C4-2B (cell line): ENCODE data around the gene NUP214.

Experiments used
- ZFX ChIP-seq: fragments of 450-650 bp; IDR thresholded peaks from 2 replicates; pipeline ENCODE4 v1.6.1; 2017
- TF ChIP-seq, protein P1 (sequence below): fragments of 450-650 bp; conservative IDR thresholded peaks from 2 replicates; pipeline ENCODE4 v1.5.1; 2017; ENCODE audit warnings: mild to moderate bottlenecking

DNA sequence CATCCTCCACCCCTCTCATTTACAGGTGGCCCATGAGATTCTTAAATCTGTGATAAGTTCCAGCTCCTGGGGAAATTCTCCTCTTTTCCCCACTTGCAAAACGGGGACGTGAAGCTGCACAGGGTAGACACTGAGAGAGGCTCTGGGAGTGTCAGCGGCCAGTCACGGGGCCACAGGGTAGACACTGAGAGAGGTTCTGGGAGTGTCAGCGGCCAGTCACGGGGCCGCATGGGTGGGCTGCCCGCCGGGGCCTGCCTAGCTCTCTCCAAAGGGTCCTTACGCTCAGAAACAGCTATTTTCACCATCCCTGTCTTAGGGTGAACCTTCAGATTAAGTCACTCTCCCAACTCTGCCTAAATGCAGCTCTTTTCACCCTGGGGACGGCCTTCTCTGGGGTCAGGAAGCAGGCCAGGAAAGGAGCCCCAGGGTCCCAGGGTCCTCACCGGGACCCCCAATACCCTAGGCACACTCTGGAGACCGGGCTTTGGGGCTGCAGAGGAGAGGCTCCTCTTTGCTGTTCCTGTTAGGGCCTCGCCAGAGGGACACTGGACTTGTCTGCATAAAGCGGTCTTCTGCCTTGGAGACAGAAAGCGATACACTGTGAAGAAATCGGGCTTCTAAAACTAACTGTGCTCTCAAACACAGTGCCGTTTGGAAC, 149.4 kb downstream of the NUP214 start:
- TF ChIP-seq, protein P1, sequence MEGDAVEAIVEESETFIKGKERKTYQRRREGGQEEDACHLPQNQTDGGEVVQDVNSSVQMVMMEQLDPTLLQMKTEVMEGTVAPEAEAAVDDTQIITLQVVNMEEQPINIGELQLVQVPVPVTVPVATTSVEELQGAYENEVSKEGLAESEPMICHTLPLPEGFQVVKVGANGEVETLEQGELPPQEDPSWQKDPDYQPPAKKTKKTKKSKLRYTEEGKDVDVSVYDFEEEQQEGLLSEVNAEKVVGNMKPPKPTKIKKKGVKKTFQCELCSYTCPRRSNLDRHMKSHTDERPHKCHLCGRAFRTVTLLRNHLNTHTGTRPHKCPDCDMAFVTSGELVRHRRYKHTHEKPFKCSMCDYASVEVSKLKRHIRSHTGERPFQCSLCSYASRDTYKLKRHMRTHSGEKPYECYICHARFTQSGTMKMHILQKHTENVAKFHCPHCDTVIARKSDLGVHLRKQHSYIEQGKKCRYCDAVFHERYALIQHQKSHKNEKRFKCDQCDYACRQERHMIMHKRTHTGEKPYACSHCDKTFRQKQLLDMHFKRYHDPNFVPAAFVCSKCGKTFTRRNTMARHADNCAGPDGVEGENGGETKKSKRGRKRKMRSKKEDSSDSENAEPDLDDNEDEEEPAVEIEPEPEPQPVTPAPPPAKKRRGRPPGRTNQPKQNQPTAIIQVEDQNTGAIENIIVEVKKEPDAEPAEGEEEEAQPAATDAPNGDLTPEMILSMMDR = no peak
- no peak for TF ChIP-seq ZFX
